SK-N-SH (cell line): ENCODE results near the gene CPOX.

Source experiments
- EZH2phosphoT487 ChIP-seq: fragments of 200-600 bp; sonication (generic); IDR thresholded peaks from 2 replicates; pipeline ENCODE4 v1.6.1; 2017; ENCODE audit warnings: low read depth, mixed run types, mild to moderate bottlenecking, antibody characterized with exemption, moderate library complexity, borderline replicate concordance
- GABPA ChIP-seq: IDR thresholded peaks from 2 replicates; pipeline ENCODE4 v1.4.0; 2012; ENCODE audit warnings: low read depth, mild to moderate bottlenecking
- JUND ChIP-seq: IDR thresholded peaks from 2 replicates; pipeline ENCODE4 v1.4.0; 2012

- TF ChIP-seq EZH2phosphoT487 (no peak), GABPA (no peak), JUND (no peak)
These were observed 5.1 kb upstream of the CPOX start for GRCh38 chr3:98598492-98598891.
